Spleen (tissue), 11 donors: ENCODE measurements around the gene KCNJ2. TPM values are rescaled to one million over a fixed set of nuclear protein-coding genes. Genes with fewer than 3 reads are reported as not detected.

Experiments
- DNase-seq: peaks from one replicate; pipeline ENCODE4 v3.0.0-alpha.2; 2020
- H3K27ac ChIP-seq, 8 donors: fragments of 200-600 bp; sonication (generic) in 7 of 8; 1 replicate in 4 of 8; 2 replicates in 4 of 8; pipeline versions ENCODE4 v1.5.0 to v1.8.0; 2016 to 2021; ENCODE audit warnings: inconsistent platforms in 4 of 8, mild to moderate bottlenecking in 4 of 8, moderate library complexity in 1 of 8
- H3K27me3 ChIP-seq, 7 donors: fragments of 200-600 bp; sonication (generic) in 6 of 7; replicated peaks in 1 of 7; 1 replicate in 4 of 7; 2 replicates in 3 of 7; pipeline versions ENCODE4 v1.5.0 to v1.8.0; 2016 to 2021; ENCODE audit warnings: inconsistent platforms in 3 of 7, mild to moderate bottlenecking in 1 of 7
- H3K36me3 ChIP-seq, 6 donors: fragments of 200-600 bp; sonication (generic) in 5 of 6; 1 replicate in 4 of 6; 2 replicates in 2 of 6; pipeline versions ENCODE4 v1.5.0 to v1.8.0; 2016 to 2021; ENCODE audit warnings: inconsistent platforms in 2 of 6
- H3K4me1 ChIP-seq, 6 donors: fragments of 200-600 bp; sonication (generic) in 5 of 6; 1 replicate in 3 of 6; 2 replicates in 3 of 6; pipeline versions ENCODE4 v1.5.0 to v1.8.0; 2016 to 2021; ENCODE audit warnings: inconsistent platforms in 3 of 6
- H3K4me3 ChIP-seq, 8 donors: fragments of 200-600 bp; sonication (generic) in 7 of 8; 1 replicate in 4 of 8; 2 replicates in 4 of 8; pipeline versions ENCODE4 v1.5.0 to v1.8.0; 2016 to 2021; ENCODE audit warnings: inconsistent platforms in 4 of 8, mild to moderate bottlenecking in 4 of 8, moderate library complexity in 2 of 8
- H3K9me3 ChIP-seq, 8 donors: fragments of 200-600 bp; sonication (generic) in 7 of 8; 1 replicate in 4 of 8; 2 replicates in 4 of 8; pipeline versions ENCODE4 v1.5.0 to v1.8.0; 2016 to 2021; ENCODE audit warnings: inconsistent platforms in 4 of 8
- CTCF ChIP-seq, 11 experiments: fragments of 200-600 bp in 7 of 11; fragments of 450-650 bp in 4 of 11; sonication (generic) in 4 of 11; IDR thresholded peaks in 8 of 11; conservative IDR thresholded peaks in 3 of 11; 1 replicate in 7 of 11; 2 replicates in 4 of 11; pipeline versions ENCODE4 v1.4.0 to v1.8.0; 2016 to 2021; ENCODE audit warnings: antibody characterized with exemption in 11 of 11, inconsistent platforms in 4 of 11, mild to moderate bottlenecking in 1 of 11
- POLR2A ChIP-seq, 3 donors: fragments of 450-650 bp; IDR thresholded peaks; one replicate each; pipeline ENCODE4 v1.5.1; 2017; ENCODE audit warnings: antibody characterized with exemption in 3 of 3, mild to moderate bottlenecking in 1 of 3
- POLR2AphosphoS5 ChIP-seq, 3 donors: sonication (generic); formaldehyde crosslinking; IDR thresholded peaks; one replicate each; pipeline ENCODE4 v1.5.1; 2017; ENCODE audit warnings: antibody characterized with exemption in 3 of 3
- WGBS, 5 donors: extraction: QIAGEN DNeasy Blood & Tissue Kit in 3 of 5; methylation state at CpG; one replicate each; pipeline versions ENCODE4 v1.1.5 to v1.1.7; 2013 to 2018; 5-methylcytosine and 5-hydroxymethylcytosine counted together
- intact Hi-C: fragments of 100-400 bp; cut with DNase I; formaldehyde crosslinking; loops from one replicate; pipeline ENCODE4 v1.15.0; 2023; ENCODE audit warnings: low total_unique reads
- polyA plus RNA-seq, 3 donors: library from polyadenylated mRNA; stranded (reverse); fragments of 200-250 nt; gene quantifications; one replicate each; pipeline ENCODE4 v1.2.1, GENCODE V29; 2013
- total RNA-seq, 7 donors: library from RNA; depleted of rRNA in 3 of 7; stranded (reverse); fragments of >200 nt in 3 of 7; fragmentation: NEBNext Ultra II Directional in 4 of 7; extraction: Animal tissue kit (Norgen Biotek cat#: 25700) in 4 of 7; gene quantifications; one replicate each; pipeline versions ENCODE4 v1.1.0 to v1.2.1, GENCODE V29; 2016 to 2021
- donor health status: healthy with polysubstance abuse.
- donor health status: DM: no; HTN: no; CAD: no; lungs with moderate emphysema.
- donor health status: DM: no; HTN: no; CAD: no.
- donor health status: Bipolar disorder and iron deficiency.
- donor health status: healthy.
- donor health status: DM: no; HTN: no; CAD: no.
- donor health status: DM: yes; HTN: yes; CAD: no.

The KCNJ2 gene
- total and polyA plus RNA-seq, 10 donors: 0.91 to 34.1 (median 21.5) TPM

- no peaks in the 10 kb centered on the region for H3K27me3 ChIP-seq
- WGBS, 5 donors: 87 to 97% (median 91%) methylated on average over 1 of the region's 1 CpG
- TF ChIP-seq CTCF (IDR thresholded peaks at IDR 0.05 in 8 of 11, conservative IDR thresholded peaks at IDR 0.05 in 3 of 11) (no peak), POLR2AphosphoS5 (IDR thresholded peaks at IDR 0.05) (no peak), POLR2A (IDR thresholded peaks at IDR 0.05) (no peak)
- H3K27ac ChIP-seq: no peak overlapping the region
- H3K4me3 ChIP-seq: no peak overlapping the region
- peaks cover 0 to 14% (median 11%) of the 10 kb centered on the region in 6 donors for H3K4me1 ChIP-seq
- no peak for DNase-seq
- peaks cover 0 to 6% (median 0%) of the 10 kb centered on the region in 8 donors for H3K9me3 ChIP-seq
- H3K36me3 ChIP-seq: no peaks in the 10 kb centered on the region
- intact Hi-C loops: no loop called here
Measured at GRCh38 chr17:70134777-70135176, 34.6 kb upstream of the KCNJ2 start.

- Histone ChIP-seq H3K4me1 (peaks cover 0 to 14% (median 11%) of the 10 kb centered on the region in 6 donors), H3K9me3 (peaks cover 0 to 6% (median 0%) of the 10 kb centered on the region in 8 donors), H3K27me3 (no peaks in the 10 kb centered on the region), H3K36me3 (no peaks in the 10 kb centered on the region), H3K4me3 (no peak overlapping the region), H3K27ac (no peak overlapping the region)
- TF ChIP-seq POLR2A (IDR thresholded peaks at IDR 0.05) (no peak), POLR2AphosphoS5 (IDR thresholded peaks at IDR 0.05) (no peak), CTCF (IDR thresholded peaks at IDR 0.05 in 8 of 11, conservative IDR thresholded peaks at IDR 0.05 in 3 of 11) (no peak)
- no peak for DNase-seq
- 90 to 96% (median 91%) methylated on average over 5 of the region's 5 CpGs for WGBS, 5 donors
- intact Hi-C loops: no loop called here
Measured at GRCh38 chr17:70136131-70136530, 33.2 kb upstream of the KCNJ2 start.

GRCh38 chr17:70137451-70138230 lies 31.7 kb upstream of the KCNJ2 start:
- no peak for TF ChIP-seq POLR2AphosphoS5 (IDR thresholded peaks at IDR 0.05)
- TF ChIP-seq CTCF (IDR thresholded peaks at IDR 0.05 in 8 of 11, conservative IDR thresholded peaks at IDR 0.05 in 3 of 11): no peak
- TF ChIP-seq POLR2A (IDR thresholded peaks at IDR 0.05): no peak
- Histone ChIP-seq H3K4me1 (peaks cover 0 to 14% (median 11%) of the 10 kb centered on the region in 6 donors), H3K27me3 (no peaks in the 10 kb centered on the region), H3K9me3 (no peaks in the 10 kb centered on the region), H3K36me3 (no peaks in the 10 kb centered on the region), H3K4me3 (peak overlapping the region in 4 of 8 donors; percentile 12 to 57 (median 22)), H3K27ac (peak overlapping the region in 6 of 8 donors; percentile 44 to 69 (median 64))
- no peak for DNase-seq
- WGBS, 5 donors: 25 to 32% (median 28%) methylated on average over 9 of the region's 9 CpGs
- intact Hi-C loops: no loop called here

GRCh38 chr17:70138291-70138865 lies 31.0 kb upstream of the KCNJ2 start:
- Histone ChIP-seq H3K27ac (no peak overlapping the region), H3K36me3 (no peaks in the 10 kb centered on the region), H3K9me3 (no peaks in the 10 kb centered on the region), H3K4me3 (no peak overlapping the region), H3K4me1 (peaks cover 0 to 14% (median 11%) of the 10 kb centered on the region in 6 donors), H3K27me3 (no peaks in the 10 kb centered on the region)
- no peak for DNase-seq
- no peak for TF ChIP-seq POLR2A (IDR thresholded peaks at IDR 0.05)
- no peak for TF ChIP-seq CTCF (IDR thresholded peaks at IDR 0.05 in 8 of 11, conservative IDR thresholded peaks at IDR 0.05 in 3 of 11)
- WGBS, 5 donors: 76 to 93% (median 90%) methylated on average over 3 of the region's 3 CpGs
- intact Hi-C loops: no loop called here
